KMS-11 (cell line): ENCODE measurements around the gene SERPING1.

Source experiments
- H2AFZ ChIP-seq: fragments of 200-600 bp; sonication (generic); 2 replicates; pipeline ENCODE4 v1.6.1; 2016; ENCODE audit warnings: antibody characterized with exemption, mixed run types, low read depth
- H3K27ac ChIP-seq: fragments of 200-600 bp; sonication (generic); 2 replicates; pipeline ENCODE4 v1.6.1; 2016; ENCODE audit warnings: mild to moderate bottlenecking, mixed run types
- H3K27me3 ChIP-seq: fragments of 200-600 bp; sonication (generic); 2 replicates; pipeline ENCODE4 v1.6.1; 2017; ENCODE audit warnings: mild to moderate bottlenecking, low read depth, mixed run types, moderate library complexity; ENCODE audit not compliant: insufficient read depth
- H3K36me3 ChIP-seq: fragments of 200-600 bp; sonication (generic); 2 replicates; pipeline ENCODE4 v1.6.1; 2017; ENCODE audit warnings: mild to moderate bottlenecking, mixed run types; ENCODE audit not compliant: insufficient read depth
- H3K4me1 ChIP-seq: fragments of 200-600 bp; sonication (generic); 2 replicates; pipeline ENCODE4 v1.6.1; 2016; ENCODE audit warnings: mild to moderate bottlenecking, low read depth, mixed run types; ENCODE audit not compliant: poor library complexity, severe bottlenecking
- H3K4me2 ChIP-seq: fragments of 200-600 bp; sonication (generic); 2 replicates; pipeline ENCODE4 v1.7.0; 2016; ENCODE audit warnings: mild to moderate bottlenecking, mixed run types
- H3K4me3 ChIP-seq: fragments of 200-600 bp; sonication (generic); IDR thresholded peaks from 2 replicates; pipeline ENCODE4 v1.6.1; 2017; ENCODE audit warnings: low read depth, low read length, mixed read lengths; ENCODE audit not compliant: insufficient read depth
- H3K79me2 ChIP-seq: fragments of 200-600 bp; sonication (generic); 2 replicates; pipeline ENCODE4 v1.6.1; 2016; ENCODE audit warnings: low read depth, mixed run types; ENCODE audit not compliant: insufficient read depth
- H3K9ac ChIP-seq: fragments of 200-600 bp; sonication (generic); 2 replicates; pipeline ENCODE4 v1.6.1; 2016; ENCODE audit warnings: mild to moderate bottlenecking, mixed run types
- H4K20me1 ChIP-seq: fragments of 200-600 bp; sonication (generic); 2 replicates; pipeline ENCODE4 v1.6.1; 2016; ENCODE audit warnings: mild to moderate bottlenecking, mixed run types; ENCODE audit not compliant: insufficient read depth
- TF ChIP-seq, protein P1 (sequence below): fragments of 200-600 bp; sonication (generic); conservative IDR thresholded peaks from 2 replicates; pipeline ENCODE4 v1.6.1; 2017; ENCODE audit warnings: low read depth, mild to moderate bottlenecking, antibody characterized with exemption, low read length, moderate library complexity, mixed read lengths

Gene SERPING1

GRCh38 chr11:57647960-57648800, 50.7 kb downstream of the SERPING1 start:
- H4K20me1 ChIP-seq = no peaks in the 10 kb centered on the region
- H3K4me2 ChIP-seq = no peak overlapping the region
- peaks cover 27% of the 10 kb centered on the region for H3K27me3 ChIP-seq
- no peaks in the 10 kb centered on the region for H3K4me1 ChIP-seq
- H3K27ac ChIP-seq = no peak overlapping the region
- no peaks in the 10 kb centered on the region for H3K36me3 ChIP-seq
- no peaks in the 10 kb centered on the region for H3K79me2 ChIP-seq
- TF ChIP-seq, protein P1, sequence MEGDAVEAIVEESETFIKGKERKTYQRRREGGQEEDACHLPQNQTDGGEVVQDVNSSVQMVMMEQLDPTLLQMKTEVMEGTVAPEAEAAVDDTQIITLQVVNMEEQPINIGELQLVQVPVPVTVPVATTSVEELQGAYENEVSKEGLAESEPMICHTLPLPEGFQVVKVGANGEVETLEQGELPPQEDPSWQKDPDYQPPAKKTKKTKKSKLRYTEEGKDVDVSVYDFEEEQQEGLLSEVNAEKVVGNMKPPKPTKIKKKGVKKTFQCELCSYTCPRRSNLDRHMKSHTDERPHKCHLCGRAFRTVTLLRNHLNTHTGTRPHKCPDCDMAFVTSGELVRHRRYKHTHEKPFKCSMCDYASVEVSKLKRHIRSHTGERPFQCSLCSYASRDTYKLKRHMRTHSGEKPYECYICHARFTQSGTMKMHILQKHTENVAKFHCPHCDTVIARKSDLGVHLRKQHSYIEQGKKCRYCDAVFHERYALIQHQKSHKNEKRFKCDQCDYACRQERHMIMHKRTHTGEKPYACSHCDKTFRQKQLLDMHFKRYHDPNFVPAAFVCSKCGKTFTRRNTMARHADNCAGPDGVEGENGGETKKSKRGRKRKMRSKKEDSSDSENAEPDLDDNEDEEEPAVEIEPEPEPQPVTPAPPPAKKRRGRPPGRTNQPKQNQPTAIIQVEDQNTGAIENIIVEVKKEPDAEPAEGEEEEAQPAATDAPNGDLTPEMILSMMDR = no peak
- H2AFZ ChIP-seq = no peak overlapping the region
- H3K9ac ChIP-seq = no peak overlapping the region
- H3K4me3 ChIP-seq = no peak overlapping the region

GRCh38 chr11:57648801-57649735, 51.6 kb downstream of the SERPING1 start:
- TF ChIP-seq, protein P1 = no peak
- Histone ChIP-seq H3K4me1 (no peaks in the 10 kb centered on the region), H2AFZ (no peak overlapping the region), H3K27ac (no peak overlapping the region), H4K20me1 (no peaks in the 10 kb centered on the region), H3K36me3 (no peaks in the 10 kb centered on the region), H3K4me3 (no peak overlapping the region), H3K79me2 (no peaks in the 10 kb centered on the region), H3K9ac (no peak overlapping the region), H3K27me3 (peaks cover 25% of the 10 kb centered on the region), H3K4me2 (no peak overlapping the region)

GRCh38 chr11:57649826-57650738, 52.6 kb downstream of the SERPING1 start, which contains the start of gene YPEL4:
YPEL4 (minus strand) TSS chr11:57649912; CDS start chr11:57647107, 2,805 bp downstream.
- TF ChIP-seq, protein P1 = no peak
- Histone ChIP-seq H3K4me3 (no peak within 1 kb of the TSS), H3K79me2 (no peaks in the 10 kb centered on the region), H4K20me1 (no peaks in the 10 kb centered on the region), H3K9ac (no peak within 1 kb of the TSS), H3K4me1 (no peaks in the 10 kb centered on the region), H3K4me2 (no peak within 1 kb of the TSS), H3K36me3 (no peaks in the 10 kb centered on the region), H3K27me3 (peaks cover 25% of the 10 kb centered on the region), H3K27ac (no peak within 1 kb of the TSS), H2AFZ (no peak within 1 kb of the TSS)

DNA sequence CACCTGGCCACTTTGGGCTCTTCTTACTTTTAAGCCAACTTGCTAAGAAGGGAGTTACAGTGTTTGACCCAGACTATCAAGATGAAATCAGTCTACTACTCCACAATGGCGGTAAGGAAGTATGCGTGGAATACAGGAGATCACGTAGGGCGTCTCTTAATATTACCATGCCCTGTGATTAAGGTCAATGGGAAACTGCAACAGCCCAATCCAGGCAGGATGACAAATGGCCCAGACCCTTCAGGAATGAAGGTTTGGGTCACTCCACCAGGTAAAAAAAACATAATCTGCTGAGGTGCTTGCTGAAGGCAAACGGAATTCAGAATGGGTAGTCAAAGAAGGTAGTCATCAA, 53.2 kb downstream of the SERPING1 start:
- H3K4me2 ChIP-seq = no peak overlapping the region
- H4K20me1 ChIP-seq = no peaks in the 10 kb centered on the region
- TF ChIP-seq, protein P1 = no peak
- H3K9ac ChIP-seq = no peak overlapping the region
- H3K36me3 ChIP-seq = no peaks in the 10 kb centered on the region
- H3K79me2 ChIP-seq = no peaks in the 10 kb centered on the region
- H3K4me3 ChIP-seq = no peak overlapping the region
- H2AFZ ChIP-seq = no peak overlapping the region
- H3K27me3 ChIP-seq = peaks cover 25% of the 10 kb centered on the region
- no peaks in the 10 kb centered on the region for H3K4me1 ChIP-seq
- H3K27ac ChIP-seq = no peak overlapping the region
